Large intestine (tissue), 3 donors: ENCODE results near the gene PPP6R3. TPM values are rescaled to one million over a fixed set of nuclear protein-coding genes. Genes with fewer than 3 reads are reported as not detected.
"Not testable (repeated sequence)": the region's sequence is repeated elsewhere in the genome, so short reads cannot be mapped to it uniquely, and the experiment has no call there.

Experiments
- DNase-seq, 2 donors: peaks; one replicate each; pipeline versions ENCODE4 v3.0.0 to v3.0.0-alpha.2; 2013
- H3K27ac ChIP-seq: one replicate; pipeline ENCODE4 v1.5.1; 2013; ENCODE audit warnings: low read length
- H3K27me3 ChIP-seq: 2 replicates; pipeline ENCODE4 v1.6.1; 2013; ENCODE audit warnings: low read length; ENCODE audit not compliant: control insufficient read depth, insufficient read depth
- H3K36me3 ChIP-seq: 2 replicates; pipeline ENCODE4 v1.6.1; 2013; ENCODE audit warnings: low read length; ENCODE audit not compliant: control insufficient read depth, insufficient read depth
- H3K4me1 ChIP-seq: one replicate; pipeline ENCODE4 v1.6.1; 2013; ENCODE audit warnings: low read length; ENCODE audit not compliant: control insufficient read depth, insufficient read depth
- H3K4me3 ChIP-seq: one replicate; pipeline ENCODE4 v1.5.1; 2013; ENCODE audit warnings: low read length
- H3K9me3 ChIP-seq: one replicate; pipeline ENCODE4 v1.6.1; 2013; ENCODE audit warnings: mild to moderate bottlenecking, low read depth, low read length, moderate library complexity; ENCODE audit not compliant: control insufficient read depth
- WGBS: methylation state at CpG from one replicate; pipeline ENCODE4 v1.1.5; 2013; ENCODE audit warnings: low lambda C conversion rate; ENCODE audit not compliant: insufficient coverage; 5-methylcytosine and 5-hydroxymethylcytosine counted together
- polyA plus RNA-seq: library from polyadenylated mRNA; unstranded; fragments of 120-200 nt; gene quantifications from one replicate; pipeline ENCODE4 v1.2.1, GENCODE V29; 2013

The PPP6R3 gene
- polyA plus RNA-seq, 1 donor, result 70.5 TPM

GRCh38 chr11:68538025-68538424, 77.5 kb downstream of the PPP6R3 start:
- peaks cover 10% of the 10 kb centered on the region for H3K4me1 ChIP-seq
- 89% methylated on average over 4 of the region's 6 CpGs for WGBS
- no peaks in the 10 kb centered on the region for H3K9me3 ChIP-seq
- no peak for DNase-seq
- H3K27me3 ChIP-seq, result no peaks in the 10 kb centered on the region
- H3K36me3 ChIP-seq, result peaks cover 41% of the 10 kb centered on the region
- no peak overlapping the region for H3K27ac ChIP-seq
- H3K4me3 ChIP-seq, result no peak overlapping the region

GRCh38 chr11:68539395-68539794, 78.8 kb downstream of the PPP6R3 start:
- no peaks in the 10 kb centered on the region for H3K27me3 ChIP-seq
- no peak overlapping the region for H3K27ac ChIP-seq
- peaks cover 47% of the 10 kb centered on the region for H3K36me3 ChIP-seq
- WGBS, result no CpG with 5 or more reads among the region's 2 CpGs
- no peaks in the 10 kb centered on the region for H3K9me3 ChIP-seq
- DNase-seq, result no peak
- no peak overlapping the region for H3K4me3 ChIP-seq
- H3K4me1 ChIP-seq, result no peaks in the 10 kb centered on the region

- peaks cover 48% of the 10 kb centered on the region for H3K36me3 ChIP-seq
Measured at GRCh38 chr11:68540504-68540903, 80.0 kb downstream of the PPP6R3 start.

GRCh38 chr11:68541116-68541515, 80.6 kb downstream of the PPP6R3 start:
- no peak for DNase-seq
- WGBS, result no CpG with 5 or more reads among the region's 2 CpGs
- Histone ChIP-seq H3K27me3 (no peaks in the 10 kb centered on the region), H3K27ac (no peak overlapping the region), H3K4me3 (no peak overlapping the region), H3K36me3 (peaks cover 52% of the 10 kb centered on the region), H3K4me1 (no peaks in the 10 kb centered on the region), H3K9me3 (no peaks in the 10 kb centered on the region)

More at GRCh38 chr11:68540504-68540903, 80.0 kb downstream of the PPP6R3 start:
- not testable (repeated sequence) for H3K9me3 ChIP-seq, DNase-seq, H3K27me3 ChIP-seq, H3K4me3 ChIP-seq, H3K27ac ChIP-seq, H3K4me1 ChIP-seq
- WGBS, result no CpG with 5 or more reads among the region's 7 CpGs

- Histone ChIP-seq H3K4me1 (no peaks in the 10 kb centered on the region), H3K27me3 (no peaks in the 10 kb centered on the region), H3K27ac (no peak overlapping the region), H3K9me3 (no peaks in the 10 kb centered on the region), H3K4me3 (no peak overlapping the region), H3K36me3 (peaks cover 60% of the 10 kb centered on the region)
- DNase-seq, result no peak
- no CpG with 5 or more reads among the region's 8 CpGs for WGBS
Measured at GRCh38 chr11:68541991-68542390, 81.4 kb downstream of the PPP6R3 start.

- Histone ChIP-seq H3K36me3 (peaks cover 64% of the 10 kb centered on the region), H3K27ac (no peak overlapping the region), H3K9me3 (no peaks in the 10 kb centered on the region), H3K27me3 (no peaks in the 10 kb centered on the region), H3K4me3 (no peak overlapping the region), H3K4me1 (no peaks in the 10 kb centered on the region)
- DNase-seq, result peak in 1 of 2 donors; percentile 26
- no CpG with 5 or more reads among the region's 5 CpGs for WGBS
Measured at GRCh38 chr11:68542617-68543016, 82.1 kb downstream of the PPP6R3 start.

GRCh38 chr11:68543594-68543993, 83.0 kb downstream of the PPP6R3 start:
- H3K4me3 ChIP-seq, result no peak overlapping the region
- no peaks in the 10 kb centered on the region for H3K9me3 ChIP-seq
- peaks cover 64% of the 10 kb centered on the region for H3K36me3 ChIP-seq
- no peak overlapping the region for H3K27ac ChIP-seq
- no peak for DNase-seq
- no peaks in the 10 kb centered on the region for H3K27me3 ChIP-seq
- no peaks in the 10 kb centered on the region for H3K4me1 ChIP-seq
- WGBS, result 77% methylated on average over 2 of the region's 8 CpGs

- H3K4me3 ChIP-seq, result no peak overlapping the region
- H3K27ac ChIP-seq, result no peak overlapping the region
- peaks cover 64% of the 10 kb centered on the region for H3K36me3 ChIP-seq
- DNase-seq, result no peak
- H3K4me1 ChIP-seq, result no peaks in the 10 kb centered on the region
- no peaks in the 10 kb centered on the region for H3K27me3 ChIP-seq
- no peaks in the 10 kb centered on the region for H3K9me3 ChIP-seq
Measured at GRCh38 chr11:68545347-68545746, 84.8 kb downstream of the PPP6R3 start.

- WGBS, result no CpG with 5 or more reads among the region's 1 CpG
- peaks cover 62% of the 10 kb centered on the region for H3K36me3 ChIP-seq
- H3K9me3 ChIP-seq, result no peaks in the 10 kb centered on the region
- H3K4me1 ChIP-seq, result no peaks in the 10 kb centered on the region
- DNase-seq, result no peak
- H3K27me3 ChIP-seq, result no peaks in the 10 kb centered on the region
- H3K4me3 ChIP-seq, result no peak overlapping the region
- no peak overlapping the region for H3K27ac ChIP-seq
Measured at GRCh38 chr11:68545796-68546195, 85.2 kb downstream of the PPP6R3 start.

GRCh38 chr11:68546555-68546954, 86.0 kb downstream of the PPP6R3 start:
- no CpG with 5 or more reads among the region's 4 CpGs for WGBS
- H3K9me3 ChIP-seq, result no peaks in the 10 kb centered on the region
- H3K4me3 ChIP-seq, result no peak overlapping the region
- H3K4me1 ChIP-seq, result no peaks in the 10 kb centered on the region
- H3K27ac ChIP-seq, result no peak overlapping the region
- peaks cover 61% of the 10 kb centered on the region for H3K36me3 ChIP-seq
- no peak for DNase-seq
- H3K27me3 ChIP-seq, result no peaks in the 10 kb centered on the region

GRCh38 chr11:68549789-68550484, 89.4 kb downstream of the PPP6R3 start:
- Histone ChIP-seq H3K36me3 (peaks cover 66% of the 10 kb centered on the region), H3K27ac (no peak overlapping the region), H3K4me1 (no peaks in the 10 kb centered on the region), H3K4me3 (no peak overlapping the region), H3K27me3 (no peaks in the 10 kb centered on the region), H3K9me3 (no peaks in the 10 kb centered on the region)
- 82% methylated on average over 4 of the region's 11 CpGs for WGBS
- DNase-seq, result no peak
